PC-9 (cell line): ENCODE measurements around the gene C17orf67. TPM values are rescaled to one million over a fixed set of nuclear protein-coding genes. Genes with fewer than 3 reads are reported as not detected.
A peak's percentile ranks its signal among the peaks of the same experiment; 100 is the strongest.

Experiments used
- BruUV-seq: library from RNA; stranded (reverse); fragments of 400-500 nt; replicated peaks from 2 replicates; lab custom pipeline; 2021; lab: Mats Ljungman, UMichigan
- CTCF ChIA-PET: fragments of 300-600 bp; sonication (Branson Sonifier 250); formaldehyde crosslinking; loops from one replicate; lab custom pipeline; 2022; ENCODE audit warnings: antibody characterized with exemption; lab: Charles Lee
- POLR2A ChIA-PET: fragments of 300-600 bp; sonication (Branson Sonifier 250); formaldehyde crosslinking; loops from one replicate; lab custom pipeline; 2022; ENCODE audit warnings: antibody characterized with exemption; ENCODE audit not compliant: unreplicated experiment; lab: Charles Lee
- DNase-seq, 2 experiments: peaks; one replicate each; pipeline versions ENCODE4 v3.0.0 to v3.0.0-alpha.2; 2015 to 2022; ENCODE audit warnings: mixed read lengths in 1 of 2
- H2AFZ ChIP-seq: fragments of 200-600 bp; sonication (generic); 2 replicates; pipeline ENCODE4 v1.8.1; 2017; ENCODE audit warnings: antibody characterized with exemption
- H3F3A ChIP-seq: fragments of 200-600 bp; sonication (generic); 2 replicates; pipeline ENCODE4 v1.8.1; 2017; ENCODE audit warnings: antibody characterized with exemption, mild to moderate bottlenecking, low read depth; ENCODE audit not compliant: insufficient read depth
- H3K27ac ChIP-seq: fragments of 200-600 bp; sonication (generic); 2 replicates; pipeline ENCODE4 v1.6.1; 2016; ENCODE audit warnings: mixed run types
- H3K27me3 ChIP-seq: fragments of 200-600 bp; sonication (generic); 2 replicates; pipeline ENCODE4 v1.6.1; 2016; ENCODE audit warnings: low read depth, mixed run types; ENCODE audit not compliant: insufficient read depth
- H3K36me3 ChIP-seq: fragments of 200-600 bp; sonication (generic); 2 replicates; pipeline ENCODE4 v1.6.1; 2016; ENCODE audit warnings: low read depth, mixed run types
- H3K4me1 ChIP-seq: fragments of 200-600 bp; sonication (generic); replicated peaks from 2 replicates; pipeline ENCODE4 v1.6.1; 2016; ENCODE audit warnings: mixed run types; ENCODE audit not compliant: insufficient read depth
- H3K4me2 ChIP-seq: fragments of 200-600 bp; sonication (generic); 2 replicates; pipeline ENCODE4 v1.6.1; 2017; ENCODE audit warnings: mixed run types
- H3K4me3 ChIP-seq: fragments of 200-600 bp; sonication (generic); 2 replicates; pipeline ENCODE4 v1.6.1; 2016; ENCODE audit warnings: mixed run types
- H3K79me2 ChIP-seq: fragments of 200-600 bp; sonication (generic); 2 replicates; pipeline ENCODE4 v1.6.1; 2017; ENCODE audit warnings: low read depth, mixed run types
- H3K9me2 ChIP-seq: fragments of 200-600 bp; sonication (generic); 2 replicates; pipeline ENCODE4 v1.8.1; 2017; ENCODE audit warnings: mild to moderate bottlenecking; ENCODE audit not compliant: insufficient read depth
- H3K9me3 ChIP-seq: fragments of 200-600 bp; sonication (generic); 2 replicates; pipeline ENCODE4 v1.8.1; 2016; ENCODE audit warnings: low read depth; ENCODE audit not compliant: insufficient read depth
- H4K20me1 ChIP-seq: fragments of 200-600 bp; sonication (generic); 2 replicates; pipeline ENCODE4 v1.8.1; 2017; ENCODE audit not compliant: insufficient read depth
- CTCF ChIP-seq: fragments of 200-600 bp; sonication (generic); conservative IDR thresholded peaks from 2 replicates; pipeline ENCODE4 v1.6.1; 2017; ENCODE audit warnings: mixed run types, antibody characterized with exemption, mild to moderate bottlenecking, moderate library complexity
- EZH2 ChIP-seq: fragments of 200-600 bp; sonication (generic); IDR thresholded peaks from 2 replicates; pipeline ENCODE4 v1.8.0; 2017; ENCODE audit warnings: antibody characterized with exemption, low read depth
- intact Hi-C: fragments of 100-400 bp; cut with micrococcal nuclease; formaldehyde crosslinking; loops from one replicate; pipeline ENCODE4 v1.10.0; 2022; ENCODE audit not compliant: unreplicated experiment
- total RNA-seq: library from RNA; stranded (reverse); gene quantifications from 2 replicates; pipeline ENCODE4 v1.2.3, GENCODE V29; 2021

Gene C17orf67
- total RNA-seq, 1 experiment from 2014 or later: 4.3 TPM

- intact Hi-C loops: no loop called here
- H2AFZ ChIP-seq: no peak overlapping the region
- H3K36me3 ChIP-seq: no peaks in the 10 kb centered on the region
- H4K20me1 ChIP-seq: no peaks in the 10 kb centered on the region
- H3K4me2 ChIP-seq: peak overlapping the region; percentile 30
- DNase-seq: no peak
- H3K4me3 ChIP-seq: no peak overlapping the region
- H3K79me2 ChIP-seq: no peaks in the 10 kb centered on the region
- CTCF ChIA-PET: interaction anchor here (0.5 kb wide), 1 partner anchor 1066 kb away, joined by 3 read pairs; no protein-coding TSS in a partner anchor
- POLR2A ChIA-PET: no interaction called here
- peaks cover 14% of the 10 kb centered on the region for H3K4me1 ChIP-seq
- no peaks in the 10 kb centered on the region; the same call in 1 of the 2 replicates for H3F3A ChIP-seq
- no peaks in the 10 kb centered on the region for H3K9me2 ChIP-seq
- BruUV-seq: no TSS peak
- H3K27me3 ChIP-seq: no peaks in the 10 kb centered on the region
- TF ChIP-seq CTCF: no peak
- TF ChIP-seq EZH2: no peak
- 0 out of 2 replicates have a peak, but pooled peaks cover 4% of the 10 kb centered on the region for H3K9me3 ChIP-seq
- H3K27ac ChIP-seq: no peak overlapping the region
Measured at GRCh38 chr17:56793531-56793930, 40.2 kb downstream of the C17orf67 start.

- intact Hi-C loops: no loop called here
- Histone ChIP-seq H3K27me3 (no peaks in the 10 kb centered on the region), H3K36me3 (no peaks in the 10 kb centered on the region), H3K9me2 (no peaks in the 10 kb centered on the region), H3K27ac (no peak overlapping the region), H3K4me2 (no peak overlapping the region), H3K79me2 (no peaks in the 10 kb centered on the region), H3K4me3 (no peak overlapping the region), H3K9me3 (0 out of 2 replicates have a peak, but pooled peaks cover 4% of the 10 kb centered on the region), H4K20me1 (no peaks in the 10 kb centered on the region), H2AFZ (no peak overlapping the region), H3F3A (peaks cover 9% of the 10 kb centered on the region; the same call in 1 of the 2 replicates), H3K4me1 (peaks cover 24% of the 10 kb centered on the region)
- ChIA-PET CTCF (no interaction called here), POLR2A (no interaction called here)
- no TSS peak for BruUV-seq
- no peak for DNase-seq
- TF ChIP-seq EZH2 (no peak), CTCF (no peak)
Measured at GRCh38 chr17:56792267-56792666, 41.5 kb downstream of the C17orf67 start.

GRCh38 chr17:56786989-56787482 lies 46.7 kb downstream of the C17orf67 start:
- no peaks in the 10 kb centered on the region for H3K79me2 ChIP-seq
- DNase-seq: peak; percentile 71 to 98
- ChIA-PET POLR2A (interaction anchor here (0.6 kb wide), 2 partner anchors 192 to 1036 kb away, joined by 9 to 11 read pairs; partner anchors contain the start of gene PCTP), CTCF (interaction anchor here (0.6 kb wide), 1 partner anchor 33 kb away, joined by 4 read pairs; no protein-coding TSS in a partner anchor)
- H4K20me1 ChIP-seq: no peaks in the 10 kb centered on the region
- peaks cover 40% of the 10 kb centered on the region for H3K4me1 ChIP-seq
- peak overlapping the region; percentile 49 for H3K4me2 ChIP-seq
- no TSS peak for BruUV-seq
- H2AFZ ChIP-seq: no peak overlapping the region
- H3K9me2 ChIP-seq: no peaks in the 10 kb centered on the region
- no peak overlapping the region for H3K4me3 ChIP-seq
- TF ChIP-seq EZH2 (no peak), CTCF (no peak)
- peaks cover 2% of the 10 kb centered on the region; the same call in 1 of the 2 replicates for H3K9me3 ChIP-seq
- H3K27me3 ChIP-seq: no peaks in the 10 kb centered on the region
- peaks cover 21% of the 10 kb centered on the region; the same call in 1 of the 2 replicates for H3F3A ChIP-seq
- no peaks in the 10 kb centered on the region for H3K36me3 ChIP-seq
- intact Hi-C loops: loop anchor here (5.0 kb wide), 1 partner anchor 125 kb away; the partner anchor contains the start of gene TRIM25
- peak overlapping the region; percentile 85 for H3K27ac ChIP-seq
